H1 (cell line): ENCODE results near the gene GALNT2. TPM values are rescaled to one million over a fixed set of nuclear protein-coding genes. Genes with fewer than 3 reads are reported as not detected.

Experiments
- HDAC2 ChIP-seq, 2 experiments: fragments of 300-600 bp in 1 of 2; sonication (generic) in 1 of 2; IDR thresholded peaks; 2 replicates each; pipeline ENCODE4 v1.6.1; 2011 to 2012; ENCODE audit warnings: low read depth in 2 of 2, low read length in 2 of 2, mild to moderate bottlenecking in 2 of 2, moderate library complexity in 2 of 2, borderline replicate concordance in 1 of 2, inconsistent platforms in 1 of 2
- polyA plus RNA-seq, 7 experiments: library from polyadenylated mRNA; depleted of rRNA in 3 of 7; stranded (reverse) in 5 of 7; unstranded in 2 of 7; fragments of >200 nt in 5 of 7; fragments of 200-250 nt in 2 of 7; gene quantifications; 1 replicate in 5 of 7; 2 replicates in 1 of 7; 4 replicates in 1 of 7; pipeline versions ENCODE4 v1.2.1 to v1.2.3, GENCODE V29; 2011 to 2013; ENCODE audit warnings: missing spikeins in 2 of 7, mixed read lengths in 2 of 7
- total RNA-seq: library from RNA; stranded (reverse); fragmentation: NEBNext Ultra II Directional; extraction: Animal tissue kit (Norgen Biotek cat#: 25700); gene quantifications from 2 replicates; pipeline ENCODE4 v1.2.1, GENCODE V29; 2021

GALNT2 gene
- total and polyA plus RNA-seq, 2 of the 8 experiments (the other 6 are each of a cell fraction or from before 2014, with no cell fraction given), result 34.5 to 75.3 TPM

DNA sequence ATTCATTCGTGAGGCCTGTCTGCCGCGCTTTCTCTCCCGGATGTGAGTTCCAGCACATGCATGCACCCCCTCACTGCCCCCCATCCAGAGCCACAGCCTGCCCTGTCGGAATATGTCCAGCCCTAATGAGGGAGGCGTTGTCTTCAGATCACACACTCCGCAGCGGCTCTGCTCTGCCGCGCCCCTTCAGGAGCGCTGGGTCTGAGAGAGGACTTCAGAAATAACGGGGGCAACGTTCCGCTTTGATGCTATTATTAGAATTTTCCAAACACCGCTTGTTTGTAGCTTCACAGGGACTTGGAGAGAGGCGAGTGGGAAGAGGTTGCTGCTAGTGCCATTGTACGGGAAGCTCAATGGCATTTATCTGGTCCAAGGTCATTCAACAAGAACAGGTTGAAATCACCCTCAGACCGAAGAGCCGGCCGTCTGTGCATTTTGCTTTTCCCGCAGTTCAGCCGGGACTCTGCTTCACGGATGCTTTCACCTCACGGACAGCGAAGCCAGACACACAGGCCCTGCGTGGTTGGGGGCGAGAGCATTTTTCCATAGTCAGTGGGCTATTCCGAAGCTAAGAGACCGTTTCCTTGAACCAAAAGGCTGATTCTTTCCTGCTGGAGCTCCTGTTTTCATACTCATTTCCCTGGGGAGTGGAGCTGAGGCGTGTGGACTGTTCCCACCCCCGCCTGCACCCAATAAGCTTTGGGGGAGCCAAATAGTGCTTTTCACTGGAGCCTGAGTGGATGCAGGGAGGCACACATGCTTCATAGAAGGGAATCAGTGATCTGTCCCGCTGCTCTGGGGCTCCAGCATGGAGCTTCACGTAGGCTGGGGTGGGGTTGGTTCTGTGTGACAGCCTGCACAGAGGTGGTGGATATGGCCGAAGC, 69.7 kb downstream of the GALNT2 start (continued):
- TF ChIP-seq HDAC2 (IDR thresholded peaks at IDR 0.05; ENCODE audit: borderline replicate concordance in 1 of 2, low read depth in 2 of 2, low read length in 2 of 2), result no peak
